Epithelial cell of proximal tubule (primary cell): ENCODE data around the gene CNTLN. TPM values are rescaled to one million over a fixed set of nuclear protein-coding genes. Genes with fewer than 3 reads are reported as not detected.
"Not testable (repeated sequence)": the region's sequence is repeated elsewhere in the genome, so short reads cannot be mapped to it uniquely, and the experiment has no call there.

ENCODE experiments used
- DNase-seq: peaks from one replicate; pipeline ENCODE4 v3.0.0-alpha.2; 2011; ENCODE audit warnings: low read depth
- H3K4me3 ChIP-seq: 2 replicates; pipeline ENCODE4 v1.5.1; 2011; ENCODE audit warnings: low read depth, mild to moderate bottlenecking, low read length
- total RNA-seq: library from RNA; depleted of rRNA; stranded (reverse); fragments of >200 nt; gene quantifications from 2 replicates; pipeline ENCODE4 v1.2.3, GENCODE V29; 2015
- TF ChIP-seq, protein P1 (sequence below): conservative IDR thresholded peaks from 2 replicates; pipeline ENCODE4 v1.5.1; 2012; ENCODE audit warnings: low read depth, mild to moderate bottlenecking, low read length

Gene CNTLN
- total RNA-seq, 1 donor from 2014 or later = 5.6 TPM

DNA sequence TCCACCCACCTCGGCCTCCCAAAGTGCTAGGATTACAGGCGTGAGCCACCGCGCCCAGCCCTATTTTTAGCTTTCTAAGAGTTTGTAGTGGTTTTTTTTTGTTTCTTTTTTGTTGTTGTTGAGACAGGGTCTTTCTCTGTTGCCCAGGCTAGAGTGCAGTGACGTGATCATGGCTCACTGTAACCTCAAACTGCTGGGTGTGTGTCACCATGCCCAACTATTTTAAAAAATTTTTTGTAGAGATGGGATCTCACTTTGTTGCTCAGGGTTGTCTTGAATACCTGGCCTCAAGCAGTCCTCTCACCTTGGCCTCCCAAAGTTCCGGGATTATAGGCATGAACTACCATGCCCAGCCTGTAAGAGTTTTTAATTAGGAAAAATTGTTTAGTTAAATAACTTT is 298.7 kb downstream of the CNTLN start:
- TF ChIP-seq, protein P1, sequence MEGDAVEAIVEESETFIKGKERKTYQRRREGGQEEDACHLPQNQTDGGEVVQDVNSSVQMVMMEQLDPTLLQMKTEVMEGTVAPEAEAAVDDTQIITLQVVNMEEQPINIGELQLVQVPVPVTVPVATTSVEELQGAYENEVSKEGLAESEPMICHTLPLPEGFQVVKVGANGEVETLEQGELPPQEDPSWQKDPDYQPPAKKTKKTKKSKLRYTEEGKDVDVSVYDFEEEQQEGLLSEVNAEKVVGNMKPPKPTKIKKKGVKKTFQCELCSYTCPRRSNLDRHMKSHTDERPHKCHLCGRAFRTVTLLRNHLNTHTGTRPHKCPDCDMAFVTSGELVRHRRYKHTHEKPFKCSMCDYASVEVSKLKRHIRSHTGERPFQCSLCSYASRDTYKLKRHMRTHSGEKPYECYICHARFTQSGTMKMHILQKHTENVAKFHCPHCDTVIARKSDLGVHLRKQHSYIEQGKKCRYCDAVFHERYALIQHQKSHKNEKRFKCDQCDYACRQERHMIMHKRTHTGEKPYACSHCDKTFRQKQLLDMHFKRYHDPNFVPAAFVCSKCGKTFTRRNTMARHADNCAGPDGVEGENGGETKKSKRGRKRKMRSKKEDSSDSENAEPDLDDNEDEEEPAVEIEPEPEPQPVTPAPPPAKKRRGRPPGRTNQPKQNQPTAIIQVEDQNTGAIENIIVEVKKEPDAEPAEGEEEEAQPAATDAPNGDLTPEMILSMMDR = no peak
- H3K4me3 ChIP-seq = no peak overlapping the region
- DNase-seq = no peak

DNA sequence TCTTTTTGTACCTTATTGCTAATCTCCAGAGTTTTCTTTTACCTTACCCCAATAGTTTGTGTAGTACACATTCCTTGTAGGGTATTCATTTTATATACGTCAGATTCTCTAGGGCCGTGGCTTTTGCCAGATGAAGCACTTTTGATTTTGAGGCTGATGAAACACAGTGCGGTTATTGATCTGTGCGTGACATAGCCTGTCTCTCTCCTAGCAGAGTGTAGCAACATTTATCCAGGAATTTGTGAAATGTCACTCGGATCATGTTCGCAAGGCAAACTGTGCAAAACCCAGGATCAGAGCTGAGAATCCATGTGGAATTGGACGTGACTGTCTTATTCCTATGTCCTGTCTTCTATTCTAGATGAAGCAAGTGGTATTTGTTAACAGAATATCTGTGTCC is 302.0 kb downstream of the CNTLN start:
- TF ChIP-seq, protein P1 = no peak
- H3K4me3 ChIP-seq = no peak overlapping the region
- no peak for DNase-seq

DNA sequence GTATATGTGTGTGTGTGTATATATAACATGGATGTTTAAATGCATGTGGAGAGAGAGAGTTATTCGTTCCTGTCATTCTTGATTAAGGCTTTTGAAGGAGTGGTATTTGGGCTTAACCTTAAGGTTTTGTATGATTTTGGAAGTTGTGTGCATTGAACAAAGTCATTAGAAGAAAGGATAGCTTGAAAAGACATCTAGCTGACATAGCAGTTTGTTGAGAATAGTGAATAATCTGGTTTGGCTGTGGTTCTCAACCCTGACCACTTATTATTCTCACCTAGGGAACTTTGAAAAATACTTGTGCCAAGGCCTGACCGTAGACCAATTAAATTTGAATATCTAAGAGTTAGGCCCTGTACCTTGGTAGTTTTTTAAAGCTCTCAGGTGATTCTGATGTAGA is 303.0 kb downstream of the CNTLN start:
- H3K4me3 ChIP-seq = no peak overlapping the region
- DNase-seq = no peak
- TF ChIP-seq, protein P1 = no peak

DNA sequence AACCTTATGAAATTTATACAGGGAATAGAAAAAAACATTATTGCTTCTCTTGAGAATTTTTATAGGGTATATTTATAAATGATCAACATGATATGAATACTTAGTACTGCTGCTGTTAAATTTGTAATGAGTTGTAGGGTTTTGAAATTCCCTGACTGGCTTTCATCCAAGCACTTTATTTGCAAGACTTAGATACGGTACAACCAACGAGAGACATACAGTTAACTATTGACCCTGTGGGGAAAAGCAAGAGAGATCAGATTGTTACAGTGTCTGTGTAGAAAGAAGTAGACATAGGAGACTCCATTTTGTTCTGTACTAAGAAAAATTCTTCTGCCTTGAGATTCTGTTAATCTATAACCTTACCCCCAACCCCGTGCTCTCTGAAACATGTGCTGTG is 310.3 kb downstream of the CNTLN start:
- DNase-seq = peak; percentile 30
- H3K4me3 ChIP-seq = not testable (repeated sequence)

DNA sequence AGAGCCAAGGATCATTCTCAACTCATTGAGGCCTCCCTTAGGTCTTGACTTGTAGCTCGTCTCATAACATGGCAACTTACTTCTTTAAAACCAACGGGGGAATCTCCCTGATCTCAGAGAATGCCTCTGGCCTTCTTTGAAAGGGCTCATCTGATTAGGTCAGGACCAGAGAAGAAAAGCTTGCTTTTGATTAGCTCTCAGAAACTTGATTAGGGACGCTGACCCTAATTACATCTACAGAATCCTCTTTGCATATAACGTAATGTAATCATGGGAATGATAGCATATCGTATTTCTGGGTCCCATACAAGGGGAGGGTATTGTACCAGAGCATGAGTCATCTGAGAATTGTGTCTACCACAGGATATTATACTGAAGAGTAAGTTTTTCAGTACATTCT is 318.9 kb downstream of the CNTLN start:
- no peak overlapping the region for H3K4me3 ChIP-seq
- no peak for DNase-seq
- TF ChIP-seq, protein P1 = no peak

DNA sequence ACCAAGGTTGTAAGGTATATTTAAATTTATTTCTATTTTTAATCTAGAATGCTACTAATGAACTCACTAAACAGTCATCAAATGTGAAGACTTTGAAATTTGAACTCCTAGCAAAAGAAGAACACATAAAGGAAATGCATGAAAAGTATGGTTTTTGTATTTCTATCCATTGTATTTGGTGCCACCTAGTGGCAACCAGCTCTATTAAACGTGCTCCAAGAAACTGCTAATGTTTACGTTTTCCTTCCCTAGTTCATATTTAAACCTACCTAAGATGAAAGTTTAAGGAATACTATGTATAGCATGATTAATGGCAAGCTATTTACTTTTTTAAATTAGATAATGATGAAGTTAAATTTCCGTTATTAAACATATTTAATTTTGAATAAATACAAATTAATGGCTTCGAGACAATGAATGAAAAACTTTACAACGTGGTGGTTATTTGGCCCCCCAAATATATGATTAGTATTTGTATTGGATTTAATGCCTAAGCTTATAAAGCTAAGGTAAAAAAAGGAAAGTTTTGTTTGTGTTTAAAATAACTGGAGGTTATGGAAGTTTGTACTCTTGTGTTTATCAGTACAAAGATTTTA is 328.1 kb downstream of the CNTLN start:
- no peak overlapping the region for H3K4me3 ChIP-seq
- peak; percentile 9 for DNase-seq
- TF ChIP-seq, protein P1 = peak; percentile 76

DNA sequence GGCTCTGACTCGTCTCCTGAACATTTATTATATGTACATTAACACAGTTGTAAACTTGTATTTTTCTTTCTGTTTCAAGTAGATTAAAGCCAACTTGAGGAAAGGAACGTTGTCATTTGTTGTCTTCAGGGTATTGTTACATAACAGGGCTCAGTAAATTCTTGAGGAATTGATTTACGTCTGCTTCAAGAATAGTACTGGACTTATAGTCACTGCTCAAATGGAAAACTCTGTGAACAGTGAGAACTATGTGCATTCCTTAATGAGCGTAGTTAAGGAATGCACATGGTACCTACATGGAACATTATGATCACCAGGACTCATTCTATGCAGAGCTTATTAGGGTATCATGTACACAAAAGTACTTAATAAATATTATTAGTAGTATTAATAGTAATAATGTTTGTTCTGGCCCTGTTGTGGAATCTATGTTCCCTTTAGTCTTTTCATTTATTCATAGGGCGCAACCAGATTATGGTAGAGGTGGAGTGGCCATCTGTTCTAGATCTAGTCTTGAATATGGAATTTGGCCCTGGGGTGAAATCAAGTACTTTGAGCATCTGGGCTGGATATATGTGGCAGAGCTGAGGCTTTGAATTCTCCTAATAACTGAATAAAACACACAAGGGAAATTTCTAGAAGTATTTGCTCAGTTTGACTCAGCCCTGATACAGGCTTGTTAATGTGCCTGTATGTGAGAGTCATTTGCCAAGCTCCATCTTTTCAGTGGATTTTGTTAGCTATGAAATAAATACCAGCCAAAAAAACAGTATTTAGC is 335.4 kb downstream of the CNTLN start:
- TF ChIP-seq, protein P1 = no peak
- no peak for DNase-seq
- no peak overlapping the region for H3K4me3 ChIP-seq
